Measurements from ENCODE around the gene SLC39A11.

Gene SLC39A11

GRCh38 chr17:72978593-72979218 lies 113.8 kb downstream of the SLC39A11 start:
- no peak overlapping the region for H3K27ac ChIP-seq
- DNase-seq (ENCODE audit: low spot score), result no peak
- no peak overlapping the region for H3K4me3 ChIP-seq
- TF ChIP-seq CTCF (IDR thresholded peaks at IDR 0.05), result no peak

GRCh38 chr17:72977771-72978417 lies 114.6 kb downstream of the SLC39A11 start:
- DNase-seq (ENCODE audit: low spot score), result no peak
- TF ChIP-seq CTCF (IDR thresholded peaks at IDR 0.05), result no peak
- H3K4me3 ChIP-seq, result peak overlapping the region; percentile 35
- H3K27ac ChIP-seq, result peak overlapping the region; percentile 60 to 66

GRCh38 chr17:72976971-72977770 lies 115.3 kb downstream of the SLC39A11 start:
- TF ChIP-seq CTCF (IDR thresholded peaks at IDR 0.05), result no peak
- DNase-seq (ENCODE audit: low spot score), result no peak
- peak overlapping the region; percentile 35 for H3K4me3 ChIP-seq
- H3K27ac ChIP-seq, result peak overlapping the region; percentile 60 to 66

- H3K27ac ChIP-seq, result no peak overlapping the region
- DNase-seq (ENCODE audit: low spot score), result no peak
- no peak for TF ChIP-seq CTCF (IDR thresholded peaks at IDR 0.05)
- no peak overlapping the region for H3K4me3 ChIP-seq
Measured at GRCh38 chr17:72975509-72975908, 117.0 kb downstream of the SLC39A11 start.

GRCh38 chr17:72974605-72975232 lies 117.8 kb downstream of the SLC39A11 start:
- no peak for DNase-seq (ENCODE audit: low spot score)
- no peak overlapping the region for H3K4me3 ChIP-seq
- H3K27ac ChIP-seq, result no peak overlapping the region
- TF ChIP-seq CTCF (IDR thresholded peaks at IDR 0.05), result no peak

- no peak for TF ChIP-seq CTCF (IDR thresholded peaks at IDR 0.05)
- DNase-seq (ENCODE audit: low spot score), result no peak
Measured at GRCh38 chr17:72972263-72972951, 120.1 kb downstream of the SLC39A11 start.

More at GRCh38 chr17:72972263-72972951, 120.1 kb downstream of the SLC39A11 start:
- H3K4me3 ChIP-seq, result no peak overlapping the region
- H3K27ac ChIP-seq, result no peak overlapping the region

Measured in coronary artery (tissue), 2 donors.